Measurements from ENCODE around the gene EXOSC1. TPM values are rescaled to one million over a fixed set of nuclear protein-coding genes. Genes with fewer than 3 reads are reported as not detected.

The EXOSC1 gene
- total and polyA plus RNA-seq, 2 donors (not counting 1 experiment from before 2014, with no cell fraction given) = 32.2 to 44.5 TPM

DNA sequence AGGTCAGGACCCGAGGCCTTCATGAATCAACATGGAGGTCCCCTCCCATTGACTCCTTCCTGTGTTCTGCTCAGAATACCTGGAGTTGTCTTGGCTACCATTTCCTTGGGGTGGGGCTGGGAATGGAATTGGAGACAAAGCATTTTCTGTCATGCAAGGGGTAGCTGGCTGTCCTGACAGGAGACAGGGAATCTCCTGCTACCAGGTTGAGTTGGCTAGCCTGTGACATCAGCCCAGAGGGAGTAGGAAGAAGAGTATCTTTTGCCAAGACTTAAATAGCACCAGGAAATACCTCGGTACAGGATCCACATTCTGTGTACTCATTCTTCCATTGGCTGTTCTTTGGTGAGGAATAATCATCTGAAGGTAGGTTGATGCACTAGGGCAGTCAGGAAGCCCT is 5.0 kb upstream of the EXOSC1 start:
- TF ChIP-seq EZH2 (IDR thresholded peaks at IDR 0.05; ENCODE audit: borderline replicate concordance, insufficient read depth, low read depth, low read length, poor library complexity, severe bottlenecking) = no peak
- TF ChIP-seq CTCF (IDR thresholded peaks at IDR 0.05) = no peak
- Mint-ChIP-seq H3K27me3 (no peaks in the 10 kb centered on the region), H3K27ac (no peak overlapping the region), H3K4me3 (no peak overlapping the region), H3K4me1 (peaks cover 23% of the 10 kb centered on the region), H3K9me3 (ENCODE audit: insufficient read depth) (no peaks in the 10 kb centered on the region)
- WGBS (ENCODE audit: insufficient coverage) = 100% methylated on average over 1 of the region's 2 CpGs
- ATAC-seq (ENCODE audit: low read depth) = no peak
- ChIA-PET CTCF (no interaction called here), POLR2A (no interaction called here)
- H3K27ac ChIP-seq (ENCODE audit: low read length in 2 of 2) = no peak overlapping the region
- H3K4me2 ChIP-seq (replicated peaks; ENCODE audit: low read depth, low read length, poor library complexity, severe bottlenecking) = no peak overlapping the region
- H3K79me2 ChIP-seq (ENCODE audit: control insufficient read depth, insufficient read depth, low read length) = peaks cover 68% of the 10 kb centered on the region
- H2AFZ ChIP-seq (ENCODE audit: insufficient read depth, low read depth, low read length, poor library complexity, severe bottlenecking) = no peak overlapping the region
- H3K27me3 ChIP-seq (replicated peaks in 1 of 4; ENCODE audit: control extremely low read depth in 1 of 4, control insufficient read depth in 3 of 4, insufficient read depth in 4 of 4, low read length in 3 of 4) = no peaks in the 10 kb centered on the region
- DNase-seq = no peak
- intact Hi-C loops (cut with micrococcal nuclease) = no loop called here
- H3K4me1 ChIP-seq (ENCODE audit: control insufficient read depth in 2 of 2, insufficient read depth in 2 of 2, low read length in 2 of 2) = peaks cover 10 to 12% of the 10 kb centered on the region in 2 donors
- no peak overlapping the region for H3K9ac ChIP-seq (ENCODE audit: low read length)
- H3K9me3 ChIP-seq (ENCODE audit: control extremely low read depth in 1 of 3, control insufficient read depth in 2 of 3, insufficient read depth in 1 of 3, low read length in 2 of 3) = no peaks in the 10 kb centered on the region
- peaks cover 0 to 47% of the 10 kb centered on the region in 2 experiments for H3K36me3 ChIP-seq (replicated peaks in 1 of 2; ENCODE audit: control extremely low read depth in 1 of 2, control insufficient read depth in 1 of 2, extremely low read depth in 1 of 2, insufficient read depth in 2 of 2, low read length in 1 of 2)
- peaks cover 27% of the 10 kb centered on the region for H4K20me1 ChIP-seq (ENCODE audit: control insufficient read depth, insufficient read depth, low read length, poor library complexity, severe bottlenecking)
- H3K4me3 ChIP-seq (ENCODE audit: control extremely low read depth in 1 of 5, extremely low read depth in 1 of 5, insufficient read depth in 1 of 5, low read depth in 2 of 5, low read length in 4 of 5) = no peak overlapping the region

GRCh38 chr10:97445357-97445721 is 467 bp downstream of the EXOSC1 start:
- Histone ChIP-seq H3K36me3 (replicated peaks in 1 of 2; ENCODE audit: control extremely low read depth in 1 of 2, control insufficient read depth in 1 of 2, extremely low read depth in 1 of 2, insufficient read depth in 2 of 2, low read length in 1 of 2) (peaks cover 0 to 19% of the 10 kb centered on the region in 2 experiments), H2AFZ (ENCODE audit: insufficient read depth, low read depth, low read length, poor library complexity, severe bottlenecking) (peak overlapping the region; percentile 83), H3K4me2 (replicated peaks; ENCODE audit: low read depth, low read length, poor library complexity, severe bottlenecking) (peak overlapping the region; percentile 86), H3K9me3 (ENCODE audit: control extremely low read depth in 1 of 3, control insufficient read depth in 2 of 3, insufficient read depth in 1 of 3, low read length in 2 of 3) (no peaks in the 10 kb centered on the region), H3K27me3 (replicated peaks in 1 of 4; ENCODE audit: control extremely low read depth in 1 of 4, control insufficient read depth in 3 of 4, insufficient read depth in 4 of 4, low read length in 3 of 4) (no peaks in the 10 kb centered on the region), H3K79me2 (ENCODE audit: control insufficient read depth, insufficient read depth, low read length) (peaks cover 70% of the 10 kb centered on the region), H4K20me1 (ENCODE audit: control insufficient read depth, insufficient read depth, low read length, poor library complexity, severe bottlenecking) (peaks cover 5% of the 10 kb centered on the region), H3K9ac (ENCODE audit: low read length) (peak overlapping the region; percentile 80), H3K27ac (ENCODE audit: low read length in 2 of 2) (peak overlapping the region; percentile 34 to 67), H3K4me1 (ENCODE audit: control insufficient read depth in 2 of 2, insufficient read depth in 2 of 2, low read length in 2 of 2) (peaks cover 18 to 26% of the 10 kb centered on the region in 2 donors), H3K4me3 (ENCODE audit: control extremely low read depth in 1 of 5, extremely low read depth in 1 of 5, insufficient read depth in 1 of 5, low read depth in 2 of 5, low read length in 4 of 5) (peak overlapping the region; percentile 67 to 92 (median 81))
- 1% methylated on average over 7 of the region's 13 CpGs for WGBS (ENCODE audit: insufficient coverage)
- ATAC-seq (ENCODE audit: low read depth) (no peak), DNase-seq (no peak)
- peak overlapping the region; percentile 97 for H3K27ac Mint-ChIP-seq
- H3K9me3 Mint-ChIP-seq (ENCODE audit: insufficient read depth) = no peaks in the 10 kb centered on the region
- POLR2A ChIA-PET = no interaction called here
- no peaks in the 10 kb centered on the region for H3K27me3 Mint-ChIP-seq
- TF ChIP-seq EZH2 (IDR thresholded peaks at IDR 0.05; ENCODE audit: borderline replicate concordance, insufficient read depth, low read depth, low read length, poor library complexity, severe bottlenecking) = no peak
- TF ChIP-seq CTCF (IDR thresholded peaks at IDR 0.05) = no peak
- H3K4me1 Mint-ChIP-seq = peaks cover 41% of the 10 kb centered on the region
- intact Hi-C loops (cut with micrococcal nuclease) = loop anchor here (2.0 to 5.0 kb wide), 2 partner anchors 108 to 187 kb away; partner anchors contain the start of gene MORN4
- H3K4me3 Mint-ChIP-seq = peak overlapping the region; percentile 99
- CTCF ChIA-PET = interaction anchor here (0.8 to 2.8 kb wide), 2 partner anchors 40 to 109 kb away, joined by 3 to 5 read pairs; no protein-coding TSS in a partner anchor
